ENCODE results near the gene CDH4.

Gene CDH4

DNA sequence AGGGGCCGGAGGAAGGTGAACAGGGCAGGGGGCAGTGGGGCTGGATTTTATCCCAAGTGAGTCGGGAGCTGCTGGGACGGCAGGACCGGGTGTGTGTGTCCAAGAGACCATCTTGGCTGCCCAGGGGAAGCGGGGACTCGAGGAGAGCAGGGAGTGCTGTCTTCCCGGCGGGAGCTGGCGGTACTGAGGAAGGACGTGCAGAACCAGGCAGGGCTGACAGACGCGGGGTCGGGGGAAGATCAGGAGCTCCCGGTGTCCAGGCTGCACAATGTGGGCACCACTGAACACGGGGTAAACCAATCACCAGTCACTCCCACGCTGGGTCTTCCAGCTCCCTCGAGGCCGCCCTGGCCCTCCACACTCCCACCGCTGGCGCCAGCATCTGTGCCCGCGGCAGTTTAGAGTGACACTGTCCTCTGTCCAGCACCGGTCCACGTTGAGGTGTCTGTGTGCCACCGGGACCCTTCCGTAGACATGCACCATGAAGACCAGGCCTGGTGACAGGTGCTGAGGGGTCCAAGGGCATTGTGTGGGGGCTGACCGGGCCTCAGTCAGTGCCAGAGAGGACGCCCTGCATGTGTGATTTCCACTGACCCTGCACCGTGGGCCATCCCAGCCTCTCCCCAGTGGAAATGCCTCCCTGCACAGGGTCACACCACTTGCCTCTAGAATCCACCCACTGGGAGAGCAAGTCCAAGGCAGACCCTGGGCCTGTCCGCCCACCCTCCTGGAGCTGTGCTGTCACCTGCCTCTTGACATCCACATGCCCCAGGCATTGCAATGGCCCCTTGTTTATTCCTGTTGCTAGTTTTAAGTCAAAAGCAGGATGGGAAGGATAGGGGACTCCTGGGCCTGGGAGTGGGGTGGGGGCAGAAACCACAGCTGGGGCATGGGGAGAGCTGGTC, 411.7 kb downstream of the CDH4 start:
- DNase-seq = no peak

DNA sequence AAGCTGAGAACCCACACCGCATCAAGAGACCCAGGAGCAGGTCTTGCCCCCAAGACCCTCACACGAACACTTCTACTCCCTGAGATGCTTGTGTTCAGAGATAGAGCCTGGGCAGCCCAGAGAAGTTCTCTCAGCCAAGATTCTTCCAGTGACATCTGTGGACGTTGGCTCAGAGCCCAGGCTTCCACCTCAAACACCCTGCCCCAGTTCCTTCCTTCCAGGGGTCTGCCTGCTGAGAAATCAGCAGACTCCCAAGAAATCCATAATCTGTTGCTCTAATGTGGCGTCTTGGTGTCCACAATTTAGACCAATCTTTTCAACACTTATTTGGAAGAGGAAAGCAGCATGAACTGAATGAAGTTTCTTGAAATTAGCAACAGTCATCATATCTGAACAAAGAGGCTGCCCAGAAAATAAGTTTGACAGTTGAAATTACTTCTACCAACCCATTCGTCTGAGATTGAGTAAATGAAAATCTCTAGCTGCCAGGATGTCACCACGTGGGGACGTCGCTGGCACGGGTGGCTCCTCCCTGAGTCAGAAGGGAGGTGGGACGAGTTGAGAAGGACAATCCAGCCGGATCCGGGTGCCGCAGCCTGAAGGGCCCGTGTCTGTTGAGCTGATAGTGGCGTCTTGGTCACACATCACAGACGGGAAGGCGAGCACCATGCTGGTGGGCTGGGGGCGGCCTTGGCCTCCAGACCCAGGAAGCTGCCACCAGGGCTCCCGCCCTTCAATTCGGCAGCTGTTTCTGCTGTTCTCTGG, 412.7 kb downstream of the CDH4 start:
- no peak for DNase-seq

DNA sequence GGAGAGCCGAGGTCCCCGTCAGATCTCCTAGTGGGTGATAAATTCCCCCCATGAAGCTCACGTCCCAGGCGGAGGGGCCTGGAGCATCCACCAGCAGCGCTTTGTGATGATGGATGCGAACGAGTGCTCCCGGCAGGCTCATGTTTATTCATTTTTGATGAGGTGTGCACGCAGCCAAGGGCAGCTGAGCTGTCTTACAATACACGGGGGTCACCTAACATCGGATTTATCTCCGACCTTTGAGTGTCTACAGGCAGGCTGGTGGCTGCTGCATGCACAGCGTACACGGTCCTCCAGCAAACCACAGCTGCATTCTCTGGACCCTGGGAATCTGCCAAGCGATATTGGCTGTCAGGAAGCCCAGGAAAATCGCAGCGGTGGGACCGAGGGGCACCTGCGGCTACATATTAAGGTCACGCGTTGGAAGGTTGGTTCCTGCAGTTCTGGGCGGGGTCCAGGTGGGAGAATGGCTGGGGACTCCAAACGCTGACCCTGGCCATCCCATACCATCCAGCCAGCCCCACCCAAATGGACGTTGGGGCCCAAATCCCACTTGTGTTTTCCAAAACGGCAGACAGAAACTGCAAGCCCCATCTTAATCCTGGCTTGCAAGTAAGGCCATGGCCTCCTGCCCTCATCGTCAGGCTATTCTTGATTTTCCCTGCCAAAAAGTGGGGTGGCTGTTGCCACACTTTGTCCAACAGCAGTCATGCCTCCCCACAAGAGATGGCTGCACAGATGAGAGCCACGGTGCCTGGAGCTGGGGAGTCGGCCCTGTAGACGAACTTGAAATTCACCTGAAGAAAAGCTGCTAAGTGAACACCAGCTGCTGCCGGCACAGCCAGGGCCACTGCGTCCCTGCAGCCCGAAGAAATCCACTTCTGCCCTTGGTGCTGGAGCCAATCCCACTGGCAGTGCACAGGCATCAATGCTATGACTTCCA, 413.7 kb downstream of the CDH4 start:
- no peak for DNase-seq

DNA sequence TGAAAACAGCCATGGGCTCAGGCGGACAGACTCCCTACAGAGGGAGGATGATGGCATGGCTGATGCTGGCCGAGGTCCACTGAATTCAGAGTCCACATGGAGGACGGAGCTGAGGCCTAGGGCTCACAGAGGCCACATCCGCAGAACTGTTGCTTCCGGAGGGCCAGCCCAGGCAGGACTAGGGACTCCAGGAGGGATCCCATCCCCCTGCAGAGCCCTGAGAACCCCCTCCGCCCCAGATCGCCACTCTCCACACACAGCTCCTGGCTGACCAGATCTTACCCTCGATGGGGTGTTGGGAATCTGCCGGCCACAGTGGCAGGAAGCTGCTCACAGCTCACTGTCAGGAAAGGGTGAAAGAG, 414.4 kb downstream of the CDH4 start:
- DNase-seq = no peak

DNA sequence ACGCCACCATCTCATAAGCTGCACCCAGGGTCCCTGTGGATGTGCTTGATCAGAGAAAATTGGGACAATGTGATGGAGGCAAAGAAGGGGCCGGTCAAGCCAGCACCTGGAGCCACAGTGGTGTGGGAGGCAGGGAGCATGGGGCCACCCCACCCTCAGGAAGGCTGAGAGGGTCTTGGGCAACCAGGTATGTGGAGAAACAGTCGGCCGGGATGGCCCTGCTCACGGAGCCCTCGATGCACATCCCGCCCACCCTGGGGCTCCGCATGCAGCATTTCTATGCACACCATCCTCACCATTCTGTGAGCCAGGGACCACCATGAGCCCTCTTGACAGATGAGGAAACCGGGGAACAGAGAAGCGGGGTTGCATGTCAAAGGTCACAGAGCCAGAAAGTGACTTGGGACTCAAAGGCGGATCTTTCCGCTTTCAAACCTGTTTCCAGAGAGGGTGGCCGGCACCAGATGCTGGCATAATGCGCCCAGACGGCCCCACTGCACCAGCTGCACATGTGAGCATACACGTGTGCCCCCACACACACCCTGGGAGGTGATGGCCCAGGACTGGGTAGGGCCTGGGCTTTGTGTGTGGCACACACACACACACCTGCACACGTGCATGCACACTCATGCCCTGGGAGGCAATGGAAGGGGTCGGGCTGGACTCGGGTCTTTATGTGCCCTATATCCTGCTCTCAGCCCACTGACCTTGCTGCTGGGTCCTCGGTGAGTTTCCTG, 415.2 kb downstream of the CDH4 start:
- no peak for DNase-seq

DNA sequence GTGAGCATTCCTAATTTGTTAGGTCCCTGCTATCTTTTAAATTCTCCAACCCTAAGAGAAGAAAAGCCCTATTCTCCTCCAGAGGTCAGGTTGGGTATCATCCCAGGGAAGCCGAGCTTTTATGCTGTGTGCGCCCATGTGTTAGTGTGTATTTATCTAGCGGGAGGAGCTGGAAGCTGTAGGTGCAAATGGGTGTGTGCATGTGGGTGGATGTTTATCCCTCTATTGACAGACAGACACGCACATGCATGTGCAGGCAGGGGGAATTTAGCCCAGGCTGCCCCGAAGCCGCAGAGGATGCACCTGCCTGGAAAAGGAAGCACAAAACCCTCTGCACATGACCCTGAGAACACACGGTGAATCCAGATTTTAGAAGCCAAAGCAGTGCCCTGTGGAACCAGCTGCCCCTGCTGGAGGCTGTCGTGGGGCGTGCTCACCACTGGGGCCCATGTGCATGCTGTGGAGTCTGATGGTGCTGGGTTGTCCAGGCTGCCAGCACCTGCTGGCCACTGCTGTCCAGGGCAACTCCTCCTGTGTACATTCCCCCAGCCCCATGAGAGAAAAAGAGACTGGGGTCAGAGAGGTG, 416.1 kb downstream of the CDH4 start:
- DNase-seq = no peak

DNA sequence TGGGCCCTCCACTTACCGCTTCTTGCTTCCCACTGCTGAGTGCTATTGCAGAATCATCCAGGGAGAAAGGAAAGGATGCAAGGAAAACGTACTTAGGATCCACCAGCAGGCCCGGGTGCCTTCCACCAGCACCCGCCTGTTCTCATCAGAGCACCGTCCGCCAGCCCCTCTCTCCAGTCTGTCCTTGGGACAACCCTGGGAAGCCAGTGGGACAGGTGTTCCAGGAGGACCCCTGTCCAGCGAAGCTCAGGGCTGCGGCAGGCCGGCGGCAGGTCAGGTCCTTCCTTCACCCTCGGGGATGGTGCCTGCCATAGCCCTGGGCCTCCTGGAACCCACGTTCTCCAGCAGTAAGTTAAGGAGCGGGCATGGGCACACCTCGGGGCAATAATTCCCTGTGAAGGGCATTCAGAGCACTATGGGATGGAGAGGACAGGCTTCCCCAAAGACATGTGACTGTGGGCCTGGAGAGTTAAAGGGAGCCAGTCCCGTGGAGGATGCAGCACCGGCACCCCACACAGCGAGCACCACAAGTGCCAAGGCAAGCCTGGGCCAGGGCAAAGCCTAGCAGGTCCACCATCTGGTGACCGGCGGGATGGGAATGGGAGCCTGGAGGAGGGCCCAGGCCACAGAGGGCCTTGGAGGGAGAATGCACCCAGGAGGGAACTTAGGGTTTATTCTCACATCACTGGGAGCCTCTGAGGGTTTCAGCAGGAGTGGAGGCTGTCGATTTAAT, 416.9 kb downstream of the CDH4 start:
- DNase-seq = no peak

DNA sequence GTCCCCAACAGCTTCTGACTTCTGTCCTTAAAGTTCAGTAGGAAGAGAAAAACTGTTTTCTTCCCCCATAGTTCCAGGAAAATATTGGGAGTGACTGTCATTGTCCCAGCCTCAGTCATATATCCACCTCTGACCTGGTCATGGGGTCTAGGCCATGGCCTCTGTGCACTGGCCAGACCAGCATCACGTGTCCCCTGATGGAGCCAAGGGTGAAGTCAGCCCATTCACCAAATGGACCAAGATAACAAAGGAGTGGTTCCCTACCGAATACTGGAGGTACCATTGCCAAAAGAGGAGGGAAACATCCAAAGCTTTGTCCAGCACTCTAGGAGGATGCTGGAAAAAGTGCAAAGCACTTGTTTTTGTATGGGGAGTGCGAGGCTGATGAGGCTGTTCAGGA, 418.2 kb downstream of the CDH4 start:
- no peak for DNase-seq

DNA sequence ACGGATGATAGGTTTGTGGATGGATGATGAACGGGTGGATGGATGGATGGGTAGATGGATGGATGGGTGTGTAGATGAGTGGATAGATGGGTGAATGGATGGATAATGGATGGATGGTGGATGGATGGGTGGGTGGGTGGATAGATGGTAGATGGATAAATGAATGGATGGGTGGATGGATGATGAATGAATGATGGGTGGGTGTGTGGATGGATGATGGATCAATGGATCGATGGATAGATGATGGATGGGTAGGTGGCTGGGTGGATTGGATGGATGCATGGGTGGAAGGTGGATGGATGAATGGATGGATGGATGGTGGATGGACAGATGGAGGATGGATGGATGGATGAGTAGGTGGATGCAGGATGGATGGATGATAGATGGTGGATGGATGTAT, 419.5 kb downstream of the CDH4 start:
- DNase-seq = no peak

DNA sequence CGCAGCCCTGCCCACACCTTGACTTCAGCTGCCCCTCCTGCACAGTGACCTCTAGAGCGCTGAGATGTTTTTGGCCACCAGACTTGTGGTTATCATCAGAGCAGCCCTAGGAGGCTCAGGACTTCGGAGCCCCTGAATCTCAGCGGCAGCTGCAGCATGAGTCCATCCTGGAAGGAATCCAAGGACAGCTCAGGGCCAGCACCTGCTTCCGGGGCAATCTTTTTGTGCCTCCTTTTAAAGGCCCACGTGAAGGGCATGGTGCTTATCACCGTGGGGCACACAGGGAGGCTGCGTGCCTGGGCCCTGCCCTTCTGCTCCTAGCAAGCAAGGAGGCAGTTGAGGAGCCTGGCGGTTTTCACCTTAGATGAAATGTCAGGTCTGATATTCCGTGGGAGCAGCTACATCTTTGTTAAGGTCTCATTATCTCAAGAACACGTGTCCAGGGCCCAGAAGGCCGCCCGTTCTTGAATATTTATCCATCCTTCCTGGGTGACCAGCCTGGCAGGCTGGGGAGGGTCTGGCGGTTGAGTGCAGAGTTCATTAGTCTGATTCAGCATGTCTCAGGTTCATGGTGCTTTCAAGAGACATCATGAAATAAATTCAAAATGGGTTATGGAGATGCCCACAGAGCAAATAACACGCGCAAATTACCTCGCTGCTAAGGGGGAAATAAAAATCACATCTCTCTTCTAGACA, 421.2 kb downstream of the CDH4 start:
- DNase-seq = no peak

DNA sequence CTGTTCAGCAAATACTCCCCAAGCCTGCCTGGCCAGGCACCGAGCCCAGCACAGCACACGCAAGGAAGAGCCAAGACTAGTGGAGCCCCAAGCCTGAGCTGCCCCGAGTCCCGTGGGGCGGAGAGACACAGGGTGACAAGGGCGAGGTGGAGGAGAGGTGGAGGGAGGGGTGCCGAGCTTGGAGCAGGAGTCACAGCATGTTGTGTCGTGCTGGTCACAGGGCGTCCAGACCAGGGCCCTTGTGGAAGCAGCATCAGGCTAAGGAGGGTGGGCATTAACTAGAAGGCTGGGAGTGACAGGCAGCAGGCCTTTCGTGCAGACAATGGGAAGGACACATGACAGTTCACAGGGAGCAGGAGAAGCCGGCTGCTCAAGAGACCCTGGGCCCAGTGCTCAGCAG, 422.1 kb downstream of the CDH4 start:
- DNase-seq = no peak

DNA sequence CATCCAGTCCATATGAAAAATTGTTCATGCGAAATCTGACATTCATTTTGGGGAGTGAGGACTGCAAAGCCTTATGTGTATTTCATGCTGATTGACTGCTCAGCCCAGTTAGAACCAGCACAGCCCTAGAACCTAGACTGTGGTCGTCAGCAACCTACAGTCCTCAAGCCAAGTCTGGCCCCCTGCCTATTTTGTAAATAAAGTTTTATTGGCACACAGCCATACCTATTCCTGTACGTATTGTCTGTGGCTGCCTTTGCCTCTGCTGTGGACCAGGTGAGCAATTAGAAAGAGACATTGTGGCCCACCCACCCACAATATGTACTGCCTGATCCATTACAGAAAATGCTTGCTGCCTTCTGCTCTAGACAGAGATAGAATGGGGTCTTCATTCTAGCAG, 422.6 kb downstream of the CDH4 start:
- no peak for DNase-seq

DNA sequence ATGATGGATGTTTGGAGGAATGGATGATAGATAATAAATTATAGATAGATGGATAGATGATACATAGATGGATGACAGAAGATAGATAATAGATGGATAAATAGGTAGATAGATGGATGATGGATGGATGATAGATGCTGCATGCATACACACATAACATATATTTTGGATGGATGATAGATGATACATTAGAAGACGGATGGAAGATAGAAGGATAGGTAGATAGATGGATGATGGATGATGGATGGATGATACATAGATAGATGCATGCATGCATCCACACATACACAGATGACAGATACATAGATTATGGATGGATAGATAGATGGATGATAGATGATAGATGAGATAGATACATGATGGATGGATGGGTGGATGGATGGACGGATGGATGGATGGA, 425.9 kb downstream of the CDH4 start:
- no peak for DNase-seq

DNA sequence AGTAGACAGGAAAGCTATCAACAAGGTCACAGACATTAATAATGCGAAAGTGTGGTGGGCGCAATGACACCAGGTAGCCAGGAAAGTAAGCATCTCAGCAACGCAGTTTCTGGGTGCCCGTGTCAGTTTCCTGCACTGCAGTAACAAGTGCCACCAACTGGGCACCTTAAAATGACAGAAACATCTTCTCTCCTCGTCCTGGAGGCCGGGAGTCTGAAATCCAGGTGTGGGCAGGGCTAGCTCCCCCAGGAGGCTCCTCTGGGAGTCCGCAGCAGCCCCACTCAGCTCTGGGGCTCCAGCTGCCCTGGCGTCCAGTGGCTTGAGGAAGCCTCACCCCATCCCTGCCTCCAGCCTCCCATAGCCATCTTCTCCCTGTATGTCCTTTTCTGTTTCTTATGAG, 426.4 kb downstream of the CDH4 start:
- no peak for DNase-seq

DNA sequence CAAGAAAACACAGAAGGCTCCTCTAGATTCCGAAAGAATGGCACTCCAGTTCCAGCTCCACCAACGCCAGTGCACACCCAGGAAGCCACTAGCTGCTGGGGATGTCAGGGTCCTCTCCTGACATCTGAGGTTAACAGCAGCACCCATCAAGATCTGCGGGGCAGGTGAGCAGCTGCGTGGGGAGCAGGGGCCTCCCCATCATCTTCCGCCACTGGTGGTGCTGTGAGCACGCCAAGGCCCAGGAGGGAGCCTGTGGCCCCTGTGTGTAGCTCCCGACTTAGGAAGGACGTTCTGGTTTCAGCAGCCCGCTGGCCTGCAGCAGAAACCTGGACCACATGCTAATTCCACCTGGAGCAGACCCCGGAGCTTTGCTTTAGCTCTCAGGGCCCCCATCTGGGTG, 427.4 kb downstream of the CDH4 start:
- no peak for DNase-seq

DNA sequence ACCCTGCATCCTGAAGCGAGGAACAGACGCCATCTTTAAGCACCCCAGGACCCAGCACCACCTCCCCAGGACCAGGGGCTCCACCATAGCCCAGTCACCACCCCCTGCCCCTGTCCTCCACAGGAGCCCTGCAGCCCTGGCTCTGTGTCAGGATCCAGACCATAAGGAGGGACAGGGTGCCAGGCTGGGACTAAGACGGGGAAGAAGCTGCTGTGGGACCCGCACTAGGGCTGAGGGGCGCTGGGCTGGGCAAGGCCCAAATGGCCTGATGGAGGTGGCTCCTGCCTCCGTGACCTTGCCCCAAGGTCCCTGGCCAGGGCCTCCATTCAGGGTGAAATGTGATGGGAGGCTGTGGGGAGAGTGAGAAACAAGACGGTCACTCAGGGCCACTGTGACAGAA, 428.0 kb downstream of the CDH4 start:
- DNase-seq = no peak

DNA sequence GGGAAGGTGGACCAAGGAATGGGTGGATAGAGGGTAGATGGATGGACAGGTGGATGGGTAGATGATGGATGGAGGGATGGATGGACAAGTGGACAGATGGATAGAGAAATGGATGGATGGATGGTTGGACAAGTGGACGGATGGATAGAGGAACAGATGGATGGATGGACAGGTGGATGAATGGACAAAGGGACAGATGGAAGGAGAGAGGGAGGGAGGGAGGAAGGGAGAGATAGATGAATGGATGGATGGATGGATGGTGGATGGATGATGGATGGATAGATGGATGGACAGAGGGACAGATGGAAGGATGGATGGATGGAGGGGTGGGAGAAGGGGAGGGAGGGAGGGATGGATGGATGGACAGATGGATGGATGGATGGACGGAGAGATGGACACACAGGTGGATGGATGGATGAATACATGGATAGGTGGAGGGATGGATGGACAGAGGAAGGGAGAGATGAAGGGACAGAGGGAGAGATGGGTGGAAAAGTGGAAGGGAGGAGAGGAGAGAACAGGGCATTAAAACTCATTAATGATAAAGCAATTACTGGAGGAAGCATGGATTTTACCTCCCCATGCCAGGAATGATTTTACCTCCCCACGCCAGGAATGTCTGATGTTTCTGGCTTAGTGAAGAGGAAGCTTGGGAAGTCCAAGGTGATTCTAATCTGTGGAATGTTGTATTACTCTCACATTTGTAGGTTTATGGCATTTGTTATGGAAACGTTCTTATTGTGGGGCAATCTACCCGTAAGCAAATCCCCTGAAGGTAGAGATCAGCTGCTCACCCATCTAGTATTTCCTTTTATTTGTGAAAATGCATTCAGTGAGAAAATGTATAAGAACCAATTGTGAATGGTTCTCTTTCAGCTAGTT, 430.3 kb downstream of the CDH4 start:
- no peak for DNase-seq

DNA sequence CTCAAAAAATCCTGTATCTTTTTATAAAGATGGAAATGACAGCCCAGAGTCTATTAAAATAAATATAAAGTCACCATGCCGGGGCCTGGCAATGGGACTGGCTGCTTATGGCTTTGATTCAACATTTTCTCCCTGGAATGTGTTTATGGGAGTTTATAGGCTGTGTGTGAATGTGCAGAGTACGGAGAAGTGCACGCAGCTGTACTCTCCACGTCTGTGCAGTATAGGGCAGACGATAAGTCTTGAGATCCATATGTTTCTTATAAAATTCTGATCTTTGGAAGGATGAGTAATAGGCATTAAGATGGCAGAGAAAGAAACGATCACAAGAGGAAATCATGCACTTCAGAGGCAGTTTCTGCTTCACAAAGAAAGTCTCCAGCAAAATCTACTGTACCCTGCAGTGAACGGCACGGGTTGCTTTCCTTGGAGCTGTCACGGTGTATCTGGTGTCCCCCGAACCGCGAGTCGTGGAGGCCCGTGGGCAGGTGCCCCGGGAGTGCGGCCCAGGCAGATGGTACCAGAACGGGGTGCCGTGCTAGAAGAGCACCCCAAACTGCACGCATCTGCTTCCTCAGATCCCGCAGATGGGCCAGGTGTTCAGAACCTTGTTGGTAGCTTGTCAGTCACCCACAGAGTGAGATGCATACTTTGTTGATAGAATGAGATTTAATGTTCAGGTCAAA, 431.1 kb downstream of the CDH4 start:
- DNase-seq = no peak

DNA sequence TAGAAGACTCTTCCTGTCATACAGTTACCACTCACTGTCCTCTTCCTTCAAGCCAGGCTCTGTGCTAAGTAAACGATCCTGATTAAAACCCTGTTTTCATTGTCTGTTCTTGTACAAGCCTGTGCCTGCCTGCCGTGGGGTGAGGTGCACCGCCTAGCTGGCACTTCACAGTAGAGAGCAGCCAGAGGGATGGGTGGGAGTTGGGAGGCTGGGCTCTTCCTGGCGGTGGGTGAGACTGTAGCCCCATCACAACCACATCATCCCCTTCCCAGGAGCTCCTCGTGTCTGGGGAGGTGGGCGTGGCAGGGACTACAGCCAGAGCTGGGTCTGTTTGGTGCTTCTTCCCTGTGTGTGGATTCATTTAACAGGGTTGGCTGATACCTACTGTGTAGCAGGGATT, 431.7 kb downstream of the CDH4 start:
- DNase-seq = no peak
